Activated CD8-positive, alpha-beta T cell treated with anti-CD3 and anti-CD28 coated beads for 36 hours (primary cell): ENCODE measurements around the gene VAV1. TPM values are rescaled to one million over a fixed set of nuclear protein-coding genes. Genes with fewer than 3 reads are reported as not detected.
"Not testable (repeated sequence)": the region's sequence is repeated elsewhere in the genome, so short reads cannot be mapped to it uniquely, and the experiment has no call there.

Source experiments
- ATAC-seq: fragments of 200-7000 bp; cut with Tn5 transposase; one replicate; pipeline ENCODE4 v1.10.0; 2021; ENCODE audit warnings: mild to moderate bottlenecking, moderate library complexity
- CTCF ChIA-PET: fragments of 350-600 bp; sonication (Branson Sonifier 250); formaldehyde crosslinking; loops from one replicate; lab custom pipeline; 2021; ENCODE audit warnings: antibody characterized with exemption; lab: Charles Lee
- POLR2A ChIA-PET: fragments of 350-600 bp; sonication (Branson Sonifier 250); formaldehyde crosslinking; loops from one replicate; lab custom pipeline; 2021; ENCODE audit warnings: antibody characterized with exemption; lab: Charles Lee
- DNase-seq: peaks from one replicate; pipeline ENCODE4 v3.0.0-alpha.2; 2020
- H3K27ac Mint-ChIP-seq: one replicate; pipeline ENCODE4 v1.8.0; 2021; ENCODE audit warnings: mild to moderate bottlenecking, mixed read lengths
- H3K27me3 Mint-ChIP-seq: one replicate; pipeline ENCODE4 v1.8.0; 2021; ENCODE audit warnings: mixed read lengths
- H3K36me3 Mint-ChIP-seq: one replicate; pipeline ENCODE4 v1.8.0; 2021; ENCODE audit warnings: low read depth, mixed read lengths
- H3K4me1 Mint-ChIP-seq: one replicate; pipeline ENCODE4 v1.8.0; 2021; ENCODE audit warnings: low read depth, mixed read lengths
- H3K4me3 Mint-ChIP-seq: one replicate; pipeline ENCODE4 v1.8.0; 2021; ENCODE audit warnings: mild to moderate bottlenecking, moderate library complexity, mixed read lengths
- H3K9me3 Mint-ChIP-seq: one replicate; pipeline ENCODE4 v1.8.0; 2021; ENCODE audit warnings: mixed read lengths
- intact Hi-C: fragments of 100-400 bp; cut with micrococcal nuclease; formaldehyde crosslinking; loops from one replicate; pipeline ENCODE4 v1.10.0; 2022
- total RNA-seq, 2 experiments: library from RNA; stranded (reverse); gene quantifications; one replicate each; pipeline ENCODE4 v1.2.3, GENCODE V29; 2021
- TF ChIP-seq, protein P1 (sequence below): fragments of 200-600 bp; IDR thresholded peaks from one replicate; pipeline ENCODE4 v1.8.0; 2022; ENCODE audit warnings: antibody characterized with exemption, mild to moderate bottlenecking

VAV1 gene
- total RNA-seq, 2 experiments from 2014 or later = 61.7 to 65.4 TPM

DNA sequence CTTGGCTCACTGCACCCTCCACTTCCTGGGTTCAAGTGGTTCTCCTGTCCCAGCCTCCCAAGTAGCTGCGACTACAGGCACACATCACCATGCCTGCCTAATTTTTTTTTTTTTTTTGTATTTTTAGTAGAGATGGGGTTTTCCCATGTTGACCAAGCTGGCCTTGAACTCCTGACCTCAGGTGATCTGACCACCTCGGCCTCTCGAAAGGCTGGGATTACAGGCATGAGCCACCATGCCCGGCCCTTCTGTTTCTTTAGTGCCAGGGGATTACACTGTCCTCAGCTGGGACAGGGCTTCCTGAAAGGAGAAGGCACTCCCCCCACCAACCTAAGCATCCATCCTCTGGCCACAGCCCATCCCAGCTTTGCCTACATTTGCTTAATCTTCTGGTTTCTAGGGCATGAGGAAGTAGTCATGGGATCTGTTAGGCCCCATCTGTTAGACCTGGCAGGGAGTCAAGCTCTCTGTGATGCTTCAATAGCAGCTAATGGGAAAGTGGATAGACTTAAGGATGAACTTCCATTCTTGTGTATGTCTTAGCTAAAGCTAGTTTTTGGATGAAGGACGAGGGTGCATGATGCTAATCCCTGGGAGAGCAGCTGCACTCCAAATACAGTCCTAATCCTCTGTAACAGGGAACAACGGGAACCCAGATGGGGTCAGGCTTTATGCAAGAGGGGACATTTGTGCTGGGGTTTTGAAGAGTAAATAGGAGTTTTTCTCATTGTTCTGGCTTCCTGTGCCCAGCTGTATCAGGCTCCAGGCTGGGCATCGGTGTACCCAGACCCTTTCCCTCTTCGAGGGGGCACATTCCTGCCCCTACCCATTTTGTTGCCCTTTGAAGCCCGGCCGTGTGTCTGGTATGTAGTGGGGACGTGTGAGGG is 2.6 kb downstream of the VAV1 start:
- DNase-seq (no peak), ATAC-seq (no peak)
- Mint-ChIP-seq H3K36me3 (peaks cover 37% of the 10 kb centered on the region), H3K27ac (peak overlapping the region; percentile 63), H3K9me3 (peaks cover 8% of the 10 kb centered on the region), H3K4me3 (peak overlapping the region; percentile 94), H3K27me3 (no peaks in the 10 kb centered on the region), H3K4me1 (peaks cover 43% of the 10 kb centered on the region)
- TF ChIP-seq, protein P1, sequence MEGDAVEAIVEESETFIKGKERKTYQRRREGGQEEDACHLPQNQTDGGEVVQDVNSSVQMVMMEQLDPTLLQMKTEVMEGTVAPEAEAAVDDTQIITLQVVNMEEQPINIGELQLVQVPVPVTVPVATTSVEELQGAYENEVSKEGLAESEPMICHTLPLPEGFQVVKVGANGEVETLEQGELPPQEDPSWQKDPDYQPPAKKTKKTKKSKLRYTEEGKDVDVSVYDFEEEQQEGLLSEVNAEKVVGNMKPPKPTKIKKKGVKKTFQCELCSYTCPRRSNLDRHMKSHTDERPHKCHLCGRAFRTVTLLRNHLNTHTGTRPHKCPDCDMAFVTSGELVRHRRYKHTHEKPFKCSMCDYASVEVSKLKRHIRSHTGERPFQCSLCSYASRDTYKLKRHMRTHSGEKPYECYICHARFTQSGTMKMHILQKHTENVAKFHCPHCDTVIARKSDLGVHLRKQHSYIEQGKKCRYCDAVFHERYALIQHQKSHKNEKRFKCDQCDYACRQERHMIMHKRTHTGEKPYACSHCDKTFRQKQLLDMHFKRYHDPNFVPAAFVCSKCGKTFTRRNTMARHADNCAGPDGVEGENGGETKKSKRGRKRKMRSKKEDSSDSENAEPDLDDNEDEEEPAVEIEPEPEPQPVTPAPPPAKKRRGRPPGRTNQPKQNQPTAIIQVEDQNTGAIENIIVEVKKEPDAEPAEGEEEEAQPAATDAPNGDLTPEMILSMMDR = no peak
- ChIA-PET CTCF (interaction anchor here (1.4 to 3.4 kb wide), 4 partner anchors 10 to 37 kb away, joined by 4 to 16 read pairs (median 6); no protein-coding TSS in a partner anchor), POLR2A (interaction anchor here (0.5 to 4.2 kb wide), 8 partner anchors 8 to 86 kb away, joined by 3 to 45 read pairs (median 4); partner anchors contain the start of genes GPR108 and SH2D3A)
- intact Hi-C loops = no loop called here

DNA sequence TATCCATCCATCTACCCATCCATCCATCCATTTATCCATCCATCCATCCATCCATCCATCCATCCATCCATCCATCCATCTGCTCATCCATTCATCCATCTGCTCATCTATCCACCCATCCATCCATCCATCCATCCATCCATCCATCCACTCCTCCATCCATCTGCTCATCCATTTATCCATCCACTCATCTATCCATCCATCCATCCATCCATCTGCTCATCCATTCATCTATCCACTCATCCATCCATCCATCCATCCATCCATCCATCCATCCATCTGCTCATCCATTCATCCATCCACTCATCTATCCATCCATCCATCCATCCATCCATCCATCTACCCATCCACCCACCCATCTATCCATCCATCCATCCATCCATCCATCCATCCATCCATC is 3.5 kb downstream of the VAV1 start:
- peaks cover 44% of the 10 kb centered on the region for H3K4me1 Mint-ChIP-seq
- ATAC-seq, intact Hi-C loops, DNase-seq, H3K9me3 Mint-ChIP-seq, H3K4me3 Mint-ChIP-seq, H3K27me3 Mint-ChIP-seq: not testable (repeated sequence)
- H3K27ac Mint-ChIP-seq = peak overlapping the region; percentile 14
- CTCF ChIA-PET = interaction anchor here (1.4 to 1.8 kb wide), 3 partner anchors 9 to 38 kb away, joined by 4 to 7 read pairs (median 5); no protein-coding TSS in a partner anchor
- H3K36me3 Mint-ChIP-seq = peaks cover 38% of the 10 kb centered on the region
- POLR2A ChIA-PET = interaction anchor here (0.9 to 1.5 kb wide), 4 partner anchors 8 to 25 kb away, joined by 3 to 10 read pairs (median 4); partner anchors contain the start of gene SH2D3A

DNA sequence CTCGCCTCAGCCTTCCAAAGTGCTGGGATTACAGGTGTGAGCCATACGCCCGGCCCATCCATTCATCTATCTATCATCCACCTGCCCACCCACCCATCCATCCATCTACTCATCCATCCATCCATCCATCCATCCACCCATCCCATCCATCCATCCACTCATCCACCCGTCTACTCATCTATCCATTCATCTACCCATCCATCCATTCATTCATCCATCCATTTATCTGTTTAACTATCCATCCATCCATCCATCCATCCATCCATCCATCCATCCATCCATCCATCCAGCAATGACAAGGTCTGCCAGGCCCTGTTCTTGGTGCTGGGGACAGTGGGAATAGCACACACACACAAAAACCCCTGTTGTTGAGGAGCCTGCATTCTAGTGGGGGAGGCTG is 4.5 kb downstream of the VAV1 start:
- peaks cover 50% of the 10 kb centered on the region for H3K4me1 Mint-ChIP-seq

DNA sequence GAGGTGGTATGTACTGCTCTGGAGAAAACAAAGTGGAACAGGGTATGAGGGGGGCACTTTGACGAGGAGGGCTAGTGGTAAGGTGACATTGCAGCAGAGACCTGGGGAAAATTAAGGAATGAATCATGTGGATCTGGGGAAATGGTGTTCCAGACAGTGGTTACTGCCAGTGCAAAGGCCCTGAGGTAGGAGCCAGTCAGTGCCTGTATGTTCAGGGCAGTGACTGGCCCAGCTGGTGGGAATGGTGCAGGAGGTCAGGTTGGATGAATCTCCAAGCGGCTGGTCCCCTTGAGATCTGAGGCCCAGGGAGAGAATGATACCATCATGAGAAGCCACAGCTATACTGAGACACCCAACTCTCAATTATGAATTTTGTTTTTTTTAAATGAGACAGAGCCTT is 4.9 kb downstream of the VAV1 start:
- peaks cover 46% of the 10 kb centered on the region for H3K4me1 Mint-ChIP-seq
- DNase-seq = no peak
- TF ChIP-seq, protein P1 = no peak
- CTCF ChIA-PET = interaction anchor here (1.5 kb wide), 1 partner anchor 86 kb away, joined by 4 read pairs; no protein-coding TSS in a partner anchor
- POLR2A ChIA-PET = no interaction called here
- no peak overlapping the region for H3K4me3 Mint-ChIP-seq
- H3K27ac Mint-ChIP-seq = peak overlapping the region; percentile 39
- no peak for ATAC-seq
- H3K27me3 Mint-ChIP-seq = no peaks in the 10 kb centered on the region
- peaks cover 8% of the 10 kb centered on the region for H3K9me3 Mint-ChIP-seq
- H3K36me3 Mint-ChIP-seq = peaks cover 40% of the 10 kb centered on the region
- intact Hi-C loops = no loop called here

More for the DNA sequence above, 4.5 kb downstream of the VAV1 start:
- POLR2A ChIA-PET = no interaction called here
- H3K4me3 Mint-ChIP-seq = no peak overlapping the region
- intact Hi-C loops = no loop called here
- DNase-seq = no peak
- CTCF ChIA-PET = no interaction called here
- H3K36me3 Mint-ChIP-seq = peaks cover 40% of the 10 kb centered on the region
- H3K9me3 Mint-ChIP-seq = peaks cover 8% of the 10 kb centered on the region
- TF ChIP-seq, protein P1 = no peak
- ATAC-seq = no peak
- H3K27me3 Mint-ChIP-seq = no peaks in the 10 kb centered on the region
- H3K27ac Mint-ChIP-seq = peak overlapping the region; percentile 39

DNA sequence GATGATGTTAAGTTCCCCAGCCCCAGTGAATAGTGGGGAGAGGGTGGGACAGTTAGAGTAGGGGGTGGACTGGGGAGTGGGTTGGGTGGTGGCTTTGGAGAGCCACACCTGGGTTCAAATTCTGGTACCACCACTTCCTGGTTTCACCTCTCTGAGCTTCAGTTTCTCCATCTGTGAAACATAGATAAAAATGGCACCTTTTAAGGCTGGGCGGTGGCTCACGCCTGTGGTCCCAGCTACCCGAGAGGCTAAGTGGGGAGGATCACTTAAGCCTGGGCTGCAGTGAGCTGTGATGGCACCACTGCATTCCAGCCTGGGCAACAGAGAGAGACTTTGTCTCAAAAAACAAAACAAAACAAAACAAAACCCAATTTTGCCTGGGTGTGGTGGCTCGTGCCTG is 5.9 kb downstream of the VAV1 start:
- TF ChIP-seq, protein P1 = no peak
- ChIA-PET POLR2A (interaction anchor here (1.0 to 1.3 kb wide), 2 partner anchors 10 to 15 kb away, joined by 3 read pairs; no protein-coding TSS in a partner anchor), CTCF (interaction anchor here (1.1 to 1.5 kb wide), 2 partner anchors 11 to 85 kb away, joined by 3 to 4 read pairs; no protein-coding TSS in a partner anchor)
- peaks cover 8% of the 10 kb centered on the region for H3K9me3 Mint-ChIP-seq
- H3K4me3 Mint-ChIP-seq = no peak overlapping the region
- H3K4me1 Mint-ChIP-seq = peaks cover 52% of the 10 kb centered on the region
- H3K27me3 Mint-ChIP-seq = no peaks in the 10 kb centered on the region
- H3K36me3 Mint-ChIP-seq = peaks cover 39% of the 10 kb centered on the region
- intact Hi-C loops = no loop called here
- DNase-seq (peak; percentile 34), ATAC-seq (no peak)
- peak overlapping the region; percentile 55 for H3K27ac Mint-ChIP-seq
